HepG2 (cell line): Measurements from ENCODE around the gene SIX4. TPM values are rescaled to one million over a fixed set of nuclear protein-coding genes. Genes with fewer than 3 reads are reported as not detected.

Experiments used
- ARID5B ChIP-seq: IDR thresholded peaks from 2 replicates; pipeline ENCODE4 v1.4.0; 2020; ENCODE audit warnings: mild to moderate bottlenecking, missing genetic modification reagents
- ERF ChIP-seq: IDR thresholded peaks from 2 replicates; pipeline ENCODE4 v1.6.1; 2018; ENCODE audit warnings: missing biosample characterization, missing genetic modification reagents
- HMG20A ChIP-seq: IDR thresholded peaks from 2 replicates; pipeline ENCODE4 v1.6.1; 2016; ENCODE audit warnings: borderline replicate concordance
- HOXD1 ChIP-seq: sonication (generic); formaldehyde crosslinking; IDR thresholded peaks from 2 replicates; pipeline ENCODE4 v1.5.0; 2020; ENCODE audit warnings: missing genetic modification reagents
- JUND ChIP-seq: sonication (generic); formaldehyde crosslinking; IDR thresholded peaks from 2 replicates; pipeline ENCODE4 v1.8.0; 2022; ENCODE audit warnings: mild to moderate bottlenecking, missing genetic modification reagents
- MTF1 ChIP-seq: sonication (generic); formaldehyde crosslinking; IDR thresholded peaks from 2 replicates; pipeline ENCODE4 v1.5.0; 2020; ENCODE audit warnings: missing genetic modification reagents
- NR1H2 ChIP-seq: sonication (generic); formaldehyde crosslinking; IDR thresholded peaks from 2 replicates; pipeline ENCODE4 v1.8.1; 2022; ENCODE audit warnings: low read depth, missing genetic modification reagents, borderline replicate concordance
- NR2C2 ChIP-seq: sonication (generic); formaldehyde crosslinking; IDR thresholded peaks from 2 replicates; pipeline ENCODE4 v1.4.0; 2020; ENCODE audit warnings: missing genetic modification reagents, mild to moderate bottlenecking, moderate library complexity, borderline replicate concordance
- NR2F6 ChIP-seq, 2 experiments: IDR thresholded peaks; 2 replicates each; pipeline ENCODE4 v1.6.1; 2016; ENCODE audit warnings: antibody characterized with exemption in 1 of 2, mild to moderate bottlenecking in 1 of 2
- PREB ChIP-seq: sonication (generic); formaldehyde crosslinking; IDR thresholded peaks from 2 replicates; pipeline ENCODE4 v1.4.0; 2020; ENCODE audit warnings: missing genetic modification reagents
- SKIL ChIP-seq: sonication (generic); formaldehyde crosslinking; IDR thresholded peaks from 2 replicates; pipeline ENCODE4 v1.8.0; 2022; ENCODE audit warnings: missing genetic modification reagents, mild to moderate bottlenecking, moderate library complexity, borderline replicate concordance
- TCF12 ChIP-seq, 2 experiments: fragments of 450-650 bp in 1 of 2; sonication (generic) in 1 of 2; formaldehyde crosslinking in 1 of 2; IDR thresholded peaks; 2 replicates each; pipeline versions ENCODE4 v1.6.1 to v1.8.0; 2017 to 2022; ENCODE audit warnings: antibody characterized with exemption in 1 of 2, mild to moderate bottlenecking in 1 of 2, missing genetic modification reagents in 1 of 2, moderate library complexity in 1 of 2
- THRA ChIP-seq: sonication (generic); formaldehyde crosslinking; IDR thresholded peaks from 2 replicates; pipeline ENCODE4 v1.4.0; 2020; ENCODE audit warnings: missing genetic modification reagents, borderline replicate concordance
- ZMAT5 ChIP-seq: sonication (generic); formaldehyde crosslinking; IDR thresholded peaks from 2 replicates; pipeline ENCODE4 v1.5.0; 2020; ENCODE audit warnings: mild to moderate bottlenecking, low read depth, missing genetic modification reagents, borderline replicate concordance
- ZNF589 ChIP-seq: sonication (generic); formaldehyde crosslinking; conservative IDR thresholded peaks from 2 replicates; pipeline ENCODE4 v1.8.0; 2022; ENCODE audit warnings: mild to moderate bottlenecking, moderate library complexity, missing genetic modification reagents
- ZNF660 ChIP-seq: sonication (generic); formaldehyde crosslinking; IDR thresholded peaks from 2 replicates; pipeline ENCODE4 v1.5.1; 2020; ENCODE audit warnings: mild to moderate bottlenecking, low read depth, missing genetic modification reagents, borderline replicate concordance
- ZNF713 ChIP-seq: sonication (generic); formaldehyde crosslinking; IDR thresholded peaks from 2 replicates; pipeline ENCODE4 v1.4.0; 2020; ENCODE audit warnings: mild to moderate bottlenecking, missing genetic modification reagents
- polyA plus RNA-seq, 8 experiments: library from polyadenylated mRNA; depleted of rRNA in 3 of 8; stranded (reverse) in 7 of 8; unstranded in 1 of 8; fragments of >200 nt; fragmentation: Illumina TruSeq in 4 of 8; extraction: Trizol in 4 of 8; gene quantifications; 2 replicates each; pipeline versions ENCODE4 v1.2.1 to v1.2.3, GENCODE V29; 2011 to 2016; ENCODE audit warnings: low read depth in 4 of 8, missing spikeins in 1 of 8, mixed read lengths in 1 of 8; ENCODE audit not compliant: insufficient read depth in 1 of 8
- total RNA-seq, 5 experiments: library from RNA; depleted of rRNA; stranded (reverse); fragments of >200 nt; fragmentation: Illumina TruSeq; extraction: Trizol; gene quantifications; 2 replicates each; pipeline ENCODE4 v1.2.3, GENCODE V29; 2016; ENCODE audit warnings: low read depth in 1 of 5
- TF ChIP-seq, protein P1 (sequence below): sonication (generic); formaldehyde crosslinking; IDR thresholded peaks from 2 replicates; pipeline ENCODE4 v1.4.0; 2020; ENCODE audit warnings: missing genetic modification reagents

Gene SIX4
- total and polyA plus RNA-seq, 2 of the 13 experiments (the other 11 are each of a cell fraction or from before 2014, with no cell fraction given), result 5.0 to 6.0 TPM

DNA sequence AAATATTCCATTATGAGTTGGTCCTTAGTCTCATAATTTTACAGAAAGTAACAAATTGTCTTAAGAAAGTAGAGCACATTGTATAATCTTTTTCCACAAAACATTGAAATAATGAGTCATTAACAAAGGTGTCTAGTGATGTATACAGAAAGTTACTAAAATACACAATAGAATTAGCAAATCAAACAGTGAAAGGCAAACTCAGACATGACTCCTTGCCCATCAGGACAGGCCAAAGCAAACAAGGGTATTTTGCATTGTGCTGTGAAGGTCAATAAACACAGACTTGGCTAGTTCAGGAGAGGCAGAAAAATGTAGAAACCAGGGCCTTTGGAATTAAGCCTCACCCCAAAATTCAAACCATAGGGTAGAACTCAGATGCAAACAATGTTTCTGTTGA, 37.3 kb downstream of the SIX4 start (continued):
- TF ChIP-seq ZNF589 (CRISPR knock-in tag) (no peak), NR1H2 (no peak), NR2C2 (no peak), ZNF660 (no peak), THRA (no peak), ERF (CRISPR knock-in tag) (no peak), HOXD1 (no peak), JUND (CRISPR knock-in tag) (0 out of 2 replicates have a peak, but pooled peaks have one; percentile 40), HMG20A (CRISPR knock-in tag) (peak; percentile 81; the same call in 1 of the 2 replicates), NR2F6 (IDR thresholded peaks at IDR 0.05) (peak; percentile 61; the same call in 1 of the 2 replicates), NR2F6 (CRISPR knock-in tag; IDR thresholded peaks at IDR 0.05) (no peak), PREB (CRISPR knock-in tag) (no peak), ZNF713 (CRISPR knock-in tag) (no peak), MTF1 (no peak), SKIL (peak; percentile 67; the same call in 1 of the 2 replicates), ZMAT5 (CRISPR knock-in tag) (no peak), ARID5B (CRISPR knock-in tag) (peak; percentile 88), TCF12 (IDR thresholded peaks at IDR 0.05) (no peak), TCF12 (CRISPR knock-in tag; IDR thresholded peaks at IDR 0.05) (no peak)
- TF ChIP-seq, protein P1, sequence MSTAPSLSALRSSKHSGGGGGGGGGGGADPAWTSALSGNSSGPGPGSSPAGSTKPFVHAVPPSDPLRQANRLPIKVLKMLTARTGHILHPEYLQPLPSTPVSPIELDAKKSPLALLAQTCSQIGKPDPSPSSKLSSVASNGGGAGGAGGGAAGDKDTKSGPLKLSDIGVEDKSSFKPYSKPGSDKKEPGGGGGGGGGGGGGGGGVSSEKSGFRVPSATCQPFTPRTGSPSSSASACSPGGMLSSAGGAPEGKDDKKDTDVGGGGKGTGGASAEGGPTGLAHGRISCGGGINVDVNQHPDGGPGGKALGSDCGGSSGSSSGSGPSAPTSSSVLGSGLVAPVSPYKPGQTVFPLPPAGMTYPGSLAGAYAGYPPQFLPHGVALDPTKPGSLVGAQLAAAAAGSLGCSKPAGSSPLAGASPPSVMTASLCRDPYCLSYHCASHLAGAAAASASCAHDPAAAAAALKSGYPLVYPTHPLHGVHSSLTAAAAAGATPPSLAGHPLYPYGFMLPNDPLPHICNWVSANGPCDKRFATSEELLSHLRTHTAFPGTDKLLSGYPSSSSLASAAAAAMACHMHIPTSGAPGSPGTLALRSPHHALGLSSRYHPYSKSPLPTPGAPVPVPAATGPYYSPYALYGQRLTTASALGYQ (CRISPR knock-in tag), result peak; percentile 62; the same call in 1 of the 2 replicates
